Activated CD8-positive, alpha-beta memory T cell treated with anti-CD3 and anti-CD28 coated beads, Interleukin-2, amount 10 ng/mL, durations not matched to agents 7 days and 5 days (primary cell): ENCODE data around the gene GRIA3. TPM values are rescaled to one million over a fixed set of nuclear protein-coding genes. Genes with fewer than 3 reads are reported as not detected.

Source experiments
- ATAC-seq: fragments of 150-1000 bp; cut with Tn5 transposase; one replicate; pipeline ENCODE4 v1.10.0; 2021; ENCODE audit warnings: moderate library complexity
- CTCF ChIA-PET: fragments of 350-600 bp; sonication (Branson Sonifier 250); formaldehyde crosslinking; loops from one replicate; lab custom pipeline; 2021; ENCODE audit warnings: antibody characterized with exemption; lab: Charles Lee
- DNase-seq: peaks from one replicate; pipeline ENCODE4 v3.0.0-alpha.2; 2020
- H3K27ac Mint-ChIP-seq: one replicate; pipeline ENCODE4 v1.8.0; 2021; ENCODE audit warnings: mild to moderate bottlenecking, mixed read lengths
- H3K27me3 Mint-ChIP-seq: one replicate; pipeline ENCODE4 v1.8.0; 2021; ENCODE audit warnings: mixed read lengths
- H3K36me3 Mint-ChIP-seq: one replicate; pipeline ENCODE4 v1.8.0; 2021; ENCODE audit warnings: mild to moderate bottlenecking, mixed read lengths
- H3K4me1 Mint-ChIP-seq: one replicate; pipeline ENCODE4 v1.8.0; 2021; ENCODE audit warnings: mixed read lengths
- H3K4me3 Mint-ChIP-seq: one replicate; pipeline ENCODE4 v1.8.0; 2021; ENCODE audit warnings: mild to moderate bottlenecking, moderate library complexity, mixed read lengths
- H3K9me3 Mint-ChIP-seq: one replicate; pipeline ENCODE4 v1.8.0; 2022; ENCODE audit warnings: low read depth, mixed read lengths
- total RNA-seq, 2 experiments: library from RNA; stranded (reverse); gene quantifications; one replicate each; pipeline ENCODE4 v1.2.3, GENCODE V29; 2021

The GRIA3 gene
- total RNA-seq: not detected

- H3K27ac Mint-ChIP-seq: no peak within 1 kb of the TSS
- no peaks in the 10 kb centered on the region for H3K36me3 Mint-ChIP-seq
- no peak within 1 kb of the TSS for H3K4me3 Mint-ChIP-seq
- H3K4me1 Mint-ChIP-seq: no peaks in the 10 kb centered on the region
- CTCF ChIA-PET: no interaction called here
- no peak for ATAC-seq
- DNase-seq: no peak
- peaks cover 26% of the 10 kb centered on the region for H3K27me3 Mint-ChIP-seq
- H3K9me3 Mint-ChIP-seq: no peaks in the 10 kb centered on the region
These were observed at the start of gene GRIA3 for GRCh38 chrX:123184219-123184865. Gene GRIA3, plus strand, starts transcription at chrX:123184278. Its CDS starts 258 bp downstream, at chrX:123184536.

GRCh38 chrX:123138473-123138872 lies 45.6 kb upstream of the GRIA3 start:
- Mint-ChIP-seq H3K27ac (no peak overlapping the region), H3K4me3 (no peak overlapping the region), H3K27me3 (no peaks in the 10 kb centered on the region), H3K36me3 (no peaks in the 10 kb centered on the region), H3K4me1 (no peaks in the 10 kb centered on the region), H3K9me3 (no peaks in the 10 kb centered on the region)
- ATAC-seq (no peak), DNase-seq (no peak)
- CTCF ChIA-PET: no interaction called here

- DNase-seq (no peak), ATAC-seq (no peak)
- Mint-ChIP-seq H3K4me3 (no peak overlapping the region), H3K27ac (no peak overlapping the region), H3K36me3 (no peaks in the 10 kb centered on the region), H3K9me3 (no peaks in the 10 kb centered on the region), H3K4me1 (no peaks in the 10 kb centered on the region), H3K27me3 (no peaks in the 10 kb centered on the region)
- CTCF ChIA-PET: no interaction called here
These were observed 43.6 kb upstream of the GRIA3 start for GRCh38 chrX:123140454-123140853.

- Mint-ChIP-seq H3K36me3 (no peaks in the 10 kb centered on the region), H3K27me3 (no peaks in the 10 kb centered on the region), H3K4me3 (no peak overlapping the region), H3K9me3 (no peaks in the 10 kb centered on the region), H3K4me1 (no peaks in the 10 kb centered on the region), H3K27ac (no peak overlapping the region)
- CTCF ChIA-PET: no interaction called here
- no peak for ATAC-seq
- no peak for DNase-seq
These were observed 43.2 kb upstream of the GRIA3 start for GRCh38 chrX:123140904-123141303.

GRCh38 chrX:123153846-123154335 lies 30.2 kb upstream of the GRIA3 start:
- ATAC-seq: no peak
- Mint-ChIP-seq H3K36me3 (no peaks in the 10 kb centered on the region), H3K9me3 (no peaks in the 10 kb centered on the region), H3K4me3 (no peak overlapping the region), H3K27me3 (no peaks in the 10 kb centered on the region), H3K4me1 (no peaks in the 10 kb centered on the region), H3K27ac (no peak overlapping the region)
- no peak for DNase-seq
- CTCF ChIA-PET: no interaction called here

GRCh38 chrX:123155327-123155726 lies 28.8 kb upstream of the GRIA3 start:
- Mint-ChIP-seq H3K36me3 (no peaks in the 10 kb centered on the region), H3K27me3 (no peaks in the 10 kb centered on the region), H3K9me3 (no peaks in the 10 kb centered on the region), H3K27ac (no peak overlapping the region), H3K4me1 (no peaks in the 10 kb centered on the region), H3K4me3 (no peak overlapping the region)
- CTCF ChIA-PET: no interaction called here
- DNase-seq (no peak), ATAC-seq (no peak)

GRCh38 chrX:123157586-123157985 lies 26.5 kb upstream of the GRIA3 start:
- ATAC-seq: no peak
- Mint-ChIP-seq H3K4me1 (no peaks in the 10 kb centered on the region), H3K36me3 (no peaks in the 10 kb centered on the region), H3K27me3 (no peaks in the 10 kb centered on the region), H3K27ac (no peak overlapping the region), H3K4me3 (no peak overlapping the region), H3K9me3 (no peaks in the 10 kb centered on the region)
- DNase-seq: no peak
- CTCF ChIA-PET: no interaction called here

- no peak for DNase-seq
- CTCF ChIA-PET: no interaction called here
- H3K36me3 Mint-ChIP-seq: no peaks in the 10 kb centered on the region
- no peak overlapping the region for H3K27ac Mint-ChIP-seq
- no peak overlapping the region for H3K4me3 Mint-ChIP-seq
- H3K27me3 Mint-ChIP-seq: no peaks in the 10 kb centered on the region
- H3K9me3 Mint-ChIP-seq: no peaks in the 10 kb centered on the region
- ATAC-seq: no peak
- no peaks in the 10 kb centered on the region for H3K4me1 Mint-ChIP-seq
These were observed 24.7 kb upstream of the GRIA3 start for GRCh38 chrX:123159403-123159802.

- Mint-ChIP-seq H3K27ac (no peak overlapping the region), H3K4me1 (no peaks in the 10 kb centered on the region), H3K9me3 (peaks cover 2% of the 10 kb centered on the region), H3K27me3 (no peaks in the 10 kb centered on the region), H3K4me3 (no peak overlapping the region), H3K36me3 (no peaks in the 10 kb centered on the region)
- DNase-seq: no peak
- no peak for ATAC-seq
- CTCF ChIA-PET: no interaction called here
These were observed 16.5 kb upstream of the GRIA3 start for GRCh38 chrX:123167621-123168020.

- CTCF ChIA-PET: no interaction called here
- H3K9me3 Mint-ChIP-seq: peaks cover 2% of the 10 kb centered on the region
- H3K36me3 Mint-ChIP-seq: no peaks in the 10 kb centered on the region
- ATAC-seq (no peak), DNase-seq (no peak)
- H3K27me3 Mint-ChIP-seq: no peaks in the 10 kb centered on the region
- no peak overlapping the region for H3K4me3 Mint-ChIP-seq
- H3K4me1 Mint-ChIP-seq: no peaks in the 10 kb centered on the region
- H3K27ac Mint-ChIP-seq: no peak overlapping the region
These were observed 14.7 kb upstream of the GRIA3 start for GRCh38 chrX:123169247-123169901.

GRCh38 chrX:123170546-123170945 lies 13.5 kb upstream of the GRIA3 start:
- Mint-ChIP-seq H3K27ac (no peak overlapping the region), H3K4me1 (no peaks in the 10 kb centered on the region), H3K36me3 (no peaks in the 10 kb centered on the region), H3K27me3 (no peaks in the 10 kb centered on the region), H3K4me3 (no peak overlapping the region), H3K9me3 (no peaks in the 10 kb centered on the region)
- CTCF ChIA-PET: no interaction called here
- ATAC-seq (no peak), DNase-seq (no peak)

GRCh38 chrX:123171781-123172180 lies 12.3 kb upstream of the GRIA3 start:
- no peak for DNase-seq
- CTCF ChIA-PET: no interaction called here
- no peaks in the 10 kb centered on the region for H3K4me1 Mint-ChIP-seq

GRCh38 chrX:123172869-123173268 lies 11.2 kb upstream of the GRIA3 start:
- DNase-seq (no peak), ATAC-seq (no peak)
- H3K27me3 Mint-ChIP-seq: no peaks in the 10 kb centered on the region
- CTCF ChIA-PET: no interaction called here
- H3K27ac Mint-ChIP-seq: no peak overlapping the region
- H3K9me3 Mint-ChIP-seq: no peaks in the 10 kb centered on the region
- no peak overlapping the region for H3K4me3 Mint-ChIP-seq
- no peaks in the 10 kb centered on the region for H3K36me3 Mint-ChIP-seq
- H3K4me1 Mint-ChIP-seq: no peaks in the 10 kb centered on the region

More at GRCh38 chrX:123171781-123172180, 12.3 kb upstream of the GRIA3 start:
- no peaks in the 10 kb centered on the region for H3K9me3 Mint-ChIP-seq
- H3K27me3 Mint-ChIP-seq: no peaks in the 10 kb centered on the region
- ATAC-seq: no peak
- H3K27ac Mint-ChIP-seq: no peak overlapping the region
- H3K36me3 Mint-ChIP-seq: no peaks in the 10 kb centered on the region
- no peak overlapping the region for H3K4me3 Mint-ChIP-seq

- Mint-ChIP-seq H3K27ac (no peak overlapping the region), H3K36me3 (no peaks in the 10 kb centered on the region), H3K9me3 (no peaks in the 10 kb centered on the region), H3K4me1 (no peaks in the 10 kb centered on the region), H3K27me3 (no peaks in the 10 kb centered on the region), H3K4me3 (no peak overlapping the region)
- DNase-seq (no peak), ATAC-seq (no peak)
- CTCF ChIA-PET: no interaction called here
These were observed 10.2 kb upstream of the GRIA3 start for GRCh38 chrX:123173833-123174232.
